Upper lobe of left lung (tissue), 4 donors: ENCODE data around the gene GCNT3.

Source experiments
- EP300 ChIP-seq, 4 donors: sonication (generic); formaldehyde crosslinking; IDR thresholded peaks; one replicate each; pipeline ENCODE4 v1.5.1; 2017; ENCODE audit warnings: antibody characterized with exemption in 4 of 4, control low read depth in 2 of 4
- POLR2A ChIP-seq, 4 donors: fragments of 450-650 bp; IDR thresholded peaks; one replicate each; pipeline ENCODE4 v1.5.1; 2016 to 2017; ENCODE audit warnings: antibody characterized with exemption in 4 of 4, mild to moderate bottlenecking in 2 of 4
- POLR2AphosphoS5 ChIP-seq, 2 donors: sonication (generic); formaldehyde crosslinking; IDR thresholded peaks; one replicate each; pipeline ENCODE4 v1.5.1; 2017; ENCODE audit warnings: antibody characterized with exemption in 2 of 2
- TF ChIP-seq, protein P1 (sequence below), 6 experiments: fragments of 450-650 bp in 4 of 6; fragments of 200-600 bp in 2 of 6; sonication (generic) in 2 of 6; IDR thresholded peaks; one replicate each; pipeline ENCODE4 v1.5.1; 2016 to 2019; ENCODE audit warnings: antibody characterized with exemption in 6 of 6

DNA sequence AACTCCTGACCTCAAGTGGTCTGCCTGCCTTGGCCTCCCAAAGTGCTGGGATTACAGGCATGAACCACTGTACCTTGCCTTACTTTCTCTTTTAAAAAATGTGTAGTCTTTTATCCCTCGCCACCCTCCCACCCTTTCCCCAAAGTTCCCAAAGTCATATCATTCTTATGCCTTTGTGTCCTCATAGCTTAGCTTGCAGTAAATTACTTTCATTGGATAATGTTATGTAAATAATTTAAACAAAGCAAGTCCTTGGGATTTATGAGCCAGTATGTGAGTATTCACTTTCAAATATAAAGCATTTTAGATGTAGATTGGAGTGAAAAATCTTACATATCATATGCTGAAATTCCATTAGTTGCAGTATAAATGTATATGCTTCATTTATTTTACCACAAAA is 34.7 kb downstream of the GCNT3 start:
- TF ChIP-seq, protein P1, sequence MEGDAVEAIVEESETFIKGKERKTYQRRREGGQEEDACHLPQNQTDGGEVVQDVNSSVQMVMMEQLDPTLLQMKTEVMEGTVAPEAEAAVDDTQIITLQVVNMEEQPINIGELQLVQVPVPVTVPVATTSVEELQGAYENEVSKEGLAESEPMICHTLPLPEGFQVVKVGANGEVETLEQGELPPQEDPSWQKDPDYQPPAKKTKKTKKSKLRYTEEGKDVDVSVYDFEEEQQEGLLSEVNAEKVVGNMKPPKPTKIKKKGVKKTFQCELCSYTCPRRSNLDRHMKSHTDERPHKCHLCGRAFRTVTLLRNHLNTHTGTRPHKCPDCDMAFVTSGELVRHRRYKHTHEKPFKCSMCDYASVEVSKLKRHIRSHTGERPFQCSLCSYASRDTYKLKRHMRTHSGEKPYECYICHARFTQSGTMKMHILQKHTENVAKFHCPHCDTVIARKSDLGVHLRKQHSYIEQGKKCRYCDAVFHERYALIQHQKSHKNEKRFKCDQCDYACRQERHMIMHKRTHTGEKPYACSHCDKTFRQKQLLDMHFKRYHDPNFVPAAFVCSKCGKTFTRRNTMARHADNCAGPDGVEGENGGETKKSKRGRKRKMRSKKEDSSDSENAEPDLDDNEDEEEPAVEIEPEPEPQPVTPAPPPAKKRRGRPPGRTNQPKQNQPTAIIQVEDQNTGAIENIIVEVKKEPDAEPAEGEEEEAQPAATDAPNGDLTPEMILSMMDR (IDR thresholded peaks at IDR 0.05), result no peak
- TF ChIP-seq POLR2A (IDR thresholded peaks at IDR 0.05), result no peak
- TF ChIP-seq POLR2AphosphoS5 (IDR thresholded peaks at IDR 0.05), result no peak
- no peak for TF ChIP-seq EP300 (IDR thresholded peaks at IDR 0.05)
